GM12878 (cell line): Measurements from ENCODE around the gene MAP3K4.

Experiments used
- CHD2 ChIP-seq: IDR thresholded peaks from 2 replicates; pipeline ENCODE4 v1.6.1; 2011; ENCODE audit warnings: low read depth, low read length, improper control_type of control experiment, borderline replicate concordance
- EGR1 ChIP-seq, 2 experiments: IDR thresholded peaks; 1 replicate in 1 of 2; 2 replicates in 1 of 2; pipeline ENCODE4 v1.6.1; 2011 to 2012; ENCODE audit warnings: low read depth in 2 of 2, low read length in 2 of 2, borderline replicate concordance in 1 of 2, mild to moderate bottlenecking in 1 of 2, moderate library complexity in 1 of 2
- EP300 ChIP-seq, 2 experiments: fragments of 150-350 bp in 1 of 2; IDR thresholded peaks; 2 replicates each; pipeline ENCODE4 v1.6.1; 2011 to 2012; ENCODE audit warnings: low read depth in 2 of 2, low read length in 2 of 2, borderline replicate concordance in 1 of 2, improper control_type of control experiment in 1 of 2, inconsistent platforms in 1 of 2; ENCODE audit not compliant: control insufficient read depth in 1 of 2
- HDAC2 ChIP-seq: fragments of 200-600 bp; sonication (generic); IDR thresholded peaks from 2 replicates; pipeline ENCODE4 v1.6.1; 2017
- JUND ChIP-seq: IDR thresholded peaks from 2 replicates; pipeline ENCODE4 v1.6.1; 2012; ENCODE audit warnings: low read depth, mild to moderate bottlenecking, low read length, improper control_type of control experiment, moderate library complexity
- MXI1 ChIP-seq: fragments of 150-350 bp; IDR thresholded peaks from 2 replicates; pipeline ENCODE4 v1.6.1; 2011; ENCODE audit warnings: low read depth, mild to moderate bottlenecking, inconsistent platforms, low read length, improper control_type of control experiment
- SMC3 ChIP-seq: IDR thresholded peaks from 2 replicates; pipeline ENCODE4 v1.6.1; 2011; ENCODE audit warnings: low read length, improper control_type of control experiment, borderline replicate concordance
- USF2 ChIP-seq: IDR thresholded peaks from 2 replicates; pipeline ENCODE4 v1.6.1; 2011; ENCODE audit warnings: low read depth, low read length, improper control_type of control experiment, borderline replicate concordance
- TF ChIP-seq, protein P1 (sequence below), 3 experiments: IDR thresholded peaks in 2 of 3; conservative IDR thresholded peaks in 1 of 3; 2 replicates each; pipeline ENCODE4 v1.5.1; 2011; ENCODE audit warnings: low read depth in 3 of 3, low read length in 3 of 3, mild to moderate bottlenecking in 3 of 3, control low read depth in 2 of 3, moderate library complexity in 2 of 3, inconsistent platforms in 1 of 3, mixed read lengths in 1 of 3; ENCODE audit not compliant: control insufficient read depth in 2 of 3, insufficient read depth in 1 of 3; ENCODE audit errors: extremely low read depth in 1 of 3

DNA sequence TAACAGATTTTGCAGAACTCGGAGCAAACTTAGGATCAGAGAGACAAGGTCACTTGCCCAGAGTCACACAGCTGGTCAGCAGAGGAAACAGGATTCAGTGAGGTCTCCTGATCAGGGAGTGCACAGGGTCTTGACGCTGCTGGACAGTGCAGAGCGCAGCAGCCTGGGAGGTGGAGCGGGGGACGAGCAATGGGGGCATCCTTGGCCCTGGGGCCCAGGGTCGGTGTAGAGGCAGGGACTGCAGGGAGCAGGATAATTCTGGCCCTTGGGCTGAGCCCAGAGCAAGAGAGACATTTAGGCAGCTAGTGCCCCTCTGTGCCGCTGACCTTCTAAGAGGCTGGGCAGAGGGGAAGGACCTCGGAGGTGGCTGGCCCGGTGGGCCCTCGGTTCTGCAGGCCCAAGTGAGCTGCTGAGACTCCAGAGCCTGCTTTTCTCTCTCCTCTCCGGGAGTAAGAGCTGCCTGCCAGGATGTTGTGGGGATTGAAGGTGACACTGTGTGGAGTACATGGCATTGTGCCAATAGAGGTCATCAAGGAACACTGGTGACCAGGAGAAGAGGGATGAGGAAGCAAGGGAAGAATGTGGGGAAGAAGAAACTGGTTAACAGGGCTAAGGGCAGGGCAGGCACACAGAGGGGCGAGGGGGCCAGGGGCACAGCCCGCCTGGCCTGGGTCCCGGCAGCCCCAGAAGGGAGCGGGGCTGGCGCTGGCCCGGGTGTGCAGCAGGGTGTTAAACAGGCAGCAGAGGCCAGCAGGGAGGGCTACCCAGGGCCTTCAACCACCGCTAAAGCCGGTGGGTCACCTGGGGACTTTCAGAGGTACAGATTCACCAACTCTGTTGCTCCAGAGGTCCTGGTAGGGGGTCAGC lies 160.3 kb downstream of the MAP3K4 start:
- TF ChIP-seq MXI1: no peak
- no peak for TF ChIP-seq CHD2
- TF ChIP-seq SMC3: no peak
- no peak for TF ChIP-seq USF2
- TF ChIP-seq HDAC2: no peak
- TF ChIP-seq EGR1 (IDR thresholded peaks at IDR 0.05; ENCODE audit: borderline replicate concordance in 1 of 2, low read depth in 2 of 2, low read length in 2 of 2): no peak
- TF ChIP-seq, protein P1, sequence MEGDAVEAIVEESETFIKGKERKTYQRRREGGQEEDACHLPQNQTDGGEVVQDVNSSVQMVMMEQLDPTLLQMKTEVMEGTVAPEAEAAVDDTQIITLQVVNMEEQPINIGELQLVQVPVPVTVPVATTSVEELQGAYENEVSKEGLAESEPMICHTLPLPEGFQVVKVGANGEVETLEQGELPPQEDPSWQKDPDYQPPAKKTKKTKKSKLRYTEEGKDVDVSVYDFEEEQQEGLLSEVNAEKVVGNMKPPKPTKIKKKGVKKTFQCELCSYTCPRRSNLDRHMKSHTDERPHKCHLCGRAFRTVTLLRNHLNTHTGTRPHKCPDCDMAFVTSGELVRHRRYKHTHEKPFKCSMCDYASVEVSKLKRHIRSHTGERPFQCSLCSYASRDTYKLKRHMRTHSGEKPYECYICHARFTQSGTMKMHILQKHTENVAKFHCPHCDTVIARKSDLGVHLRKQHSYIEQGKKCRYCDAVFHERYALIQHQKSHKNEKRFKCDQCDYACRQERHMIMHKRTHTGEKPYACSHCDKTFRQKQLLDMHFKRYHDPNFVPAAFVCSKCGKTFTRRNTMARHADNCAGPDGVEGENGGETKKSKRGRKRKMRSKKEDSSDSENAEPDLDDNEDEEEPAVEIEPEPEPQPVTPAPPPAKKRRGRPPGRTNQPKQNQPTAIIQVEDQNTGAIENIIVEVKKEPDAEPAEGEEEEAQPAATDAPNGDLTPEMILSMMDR (IDR thresholded peaks at IDR 0.05 in 2 of 3, conservative IDR thresholded peaks at IDR 0.05 in 1 of 3; ENCODE audit: control insufficient read depth in 2 of 3, extremely low read depth in 1 of 3, insufficient read depth in 1 of 3, low read depth in 3 of 3, low read length in 3 of 3): no peak
- no peak for TF ChIP-seq JUND
- no peak for TF ChIP-seq EP300 (IDR thresholded peaks at IDR 0.05; ENCODE audit: borderline replicate concordance in 1 of 2, control insufficient read depth in 1 of 2, low read depth in 2 of 2, low read length in 2 of 2)
